HepG2 (cell line): ENCODE measurements around the gene GUK1. TPM values are rescaled to one million over a fixed set of nuclear protein-coding genes. Genes with fewer than 3 reads are reported as not detected.
A peak's percentile ranks its signal among the peaks of the same experiment; 100 is the strongest.

Experiments used
- AGO1 ChIP-seq: fragments of 200-400 bp; formaldehyde crosslinking; IDR thresholded peaks from 2 replicates; pipeline ENCODE4 v1.6.1; 2017; ENCODE audit warnings: mild to moderate bottlenecking, low read depth, low read length, moderate library complexity; ENCODE audit not compliant: poor library complexity, severe bottlenecking
- CBX2 ChIP-seq, 2 experiments: fragments of 200-600 bp in 1 of 2; sonication (generic); formaldehyde crosslinking in 1 of 2; IDR thresholded peaks; 2 replicates each; pipeline versions ENCODE4 v1.7.0 to v1.8.1; 2018 to 2022; ENCODE audit warnings: low read depth in 2 of 2, low read length in 1 of 2, mild to moderate bottlenecking in 1 of 2, missing genetic modification reagents in 1 of 2
- ELF3 ChIP-seq: IDR thresholded peaks from 2 replicates; pipeline ENCODE4 v1.6.1; 2016; ENCODE audit warnings: missing genetic modification reagents, missing compliant biosample characterization
- KDM2A ChIP-seq: sonication (generic); formaldehyde crosslinking; IDR thresholded peaks from 2 replicates; pipeline ENCODE4 v1.4.0; 2020; ENCODE audit warnings: low read depth, missing genetic modification reagents, borderline replicate concordance
- MEIS1 ChIP-seq: sonication (generic); formaldehyde crosslinking; IDR thresholded peaks from 2 replicates; pipeline ENCODE4 v1.9.0; 2021; ENCODE audit warnings: mild to moderate bottlenecking, missing genetic modification reagents, moderate library complexity, borderline replicate concordance
- RBM39 ChIP-seq: fragments of 200-400 bp; formaldehyde crosslinking; IDR thresholded peaks from one replicate; pipeline ENCODE4 v1.6.1; 2018; ENCODE audit warnings: antibody characterized with exemption, mild to moderate bottlenecking, low read depth, low read length; ENCODE audit not compliant: poor library complexity, severe bottlenecking
- SRSF4 ChIP-seq: fragments of 200-400 bp; formaldehyde crosslinking; IDR thresholded peaks from one replicate; pipeline ENCODE4 v1.6.1; 2018; ENCODE audit warnings: mild to moderate bottlenecking, low read depth, low read length, moderate library complexity; ENCODE audit not compliant: poor library complexity, severe bottlenecking
- SSRP1 ChIP-seq: IDR thresholded peaks from 2 replicates; pipeline ENCODE4 v1.6.1; 2016; ENCODE audit warnings: control low read depth
- TBX2 ChIP-seq: sonication (generic); formaldehyde crosslinking; IDR thresholded peaks from 2 replicates; pipeline ENCODE4 v1.5.0; 2020; ENCODE audit warnings: missing genetic modification reagents, mild to moderate bottlenecking, borderline replicate concordance
- ZBTB1 ChIP-seq: sonication (generic); formaldehyde crosslinking; IDR thresholded peaks from 2 replicates; pipeline ENCODE4 v1.4.0; 2020; ENCODE audit warnings: missing genetic modification reagents, borderline replicate concordance
- ZFP36L1 ChIP-seq: sonication (generic); formaldehyde crosslinking; IDR thresholded peaks from 2 replicates; pipeline ENCODE4 v1.8.0; 2022; ENCODE audit warnings: mild to moderate bottlenecking, missing genetic modification reagents, moderate library complexity
- ZKSCAN8 ChIP-seq: IDR thresholded peaks from 2 replicates; pipeline ENCODE4 v1.6.1; 2016; ENCODE audit warnings: borderline replicate concordance, missing genetic modification reagents, missing compliant biosample characterization
- ZNF12 ChIP-seq: sonication (generic); formaldehyde crosslinking; IDR thresholded peaks from 2 replicates; pipeline ENCODE4 v1.5.0; 2020; ENCODE audit warnings: missing genetic modification reagents
- ZNF124 ChIP-seq: sonication (generic); formaldehyde crosslinking; IDR thresholded peaks from 2 replicates; pipeline ENCODE4 v1.4.0; 2020; ENCODE audit warnings: missing genetic modification reagents
- ZNF234 ChIP-seq: sonication (generic); formaldehyde crosslinking; conservative IDR thresholded peaks from 2 replicates; pipeline ENCODE4 v1.5.1; 2020; ENCODE audit warnings: mild to moderate bottlenecking, missing genetic modification reagents
- ZNF441 ChIP-seq: sonication (generic); formaldehyde crosslinking; IDR thresholded peaks from 2 replicates; pipeline ENCODE4 v1.7.0; 2021; ENCODE audit warnings: missing genetic modification reagents, borderline replicate concordance
- ZNF674 ChIP-seq: sonication (generic); formaldehyde crosslinking; IDR thresholded peaks from 2 replicates; pipeline ENCODE4 v1.5.0; 2020; ENCODE audit warnings: low read depth, mild to moderate bottlenecking, missing genetic modification reagents
- ZNF678 ChIP-seq: sonication (generic); formaldehyde crosslinking; IDR thresholded peaks from 2 replicates; pipeline ENCODE4 v1.4.0; 2020; ENCODE audit warnings: mild to moderate bottlenecking, missing genetic modification reagents
- ZSCAN25 ChIP-seq: sonication (generic); formaldehyde crosslinking; IDR thresholded peaks from 2 replicates; pipeline ENCODE4 v1.8.0; 2022; ENCODE audit warnings: mild to moderate bottlenecking, missing genetic modification reagents
- polyA plus RNA-seq, 8 experiments: library from polyadenylated mRNA; depleted of rRNA in 3 of 8; stranded (reverse) in 7 of 8; unstranded in 1 of 8; fragments of >200 nt; fragmentation: Illumina TruSeq in 4 of 8; extraction: Trizol in 4 of 8; gene quantifications; 2 replicates each; pipeline versions ENCODE4 v1.2.1 to v1.2.3, GENCODE V29; 2011 to 2016; ENCODE audit warnings: low read depth in 4 of 8, missing spikeins in 1 of 8, mixed read lengths in 1 of 8; ENCODE audit not compliant: insufficient read depth in 1 of 8
- total RNA-seq, 5 experiments: library from RNA; depleted of rRNA; stranded (reverse); fragments of >200 nt; fragmentation: Illumina TruSeq; extraction: Trizol; gene quantifications; 2 replicates each; pipeline ENCODE4 v1.2.3, GENCODE V29; 2016; ENCODE audit warnings: low read depth in 1 of 5
- TF ChIP-seq, protein P1 (sequence below): sonication (generic); formaldehyde crosslinking; conservative IDR thresholded peaks from 2 replicates; pipeline ENCODE4 v1.8.1; 2023; ENCODE audit warnings: missing genetic modification reagents
- TF ChIP-seq, protein P2 (sequence below): IDR thresholded peaks from 2 replicates; pipeline ENCODE4 v1.6.1; 2012; ENCODE audit warnings: inconsistent platforms
- TF ChIP-seq, protein P3 (sequence below): sonication (generic); formaldehyde crosslinking; IDR thresholded peaks from 2 replicates; pipeline ENCODE4 v1.5.0; 2020; ENCODE audit warnings: missing genetic modification reagents, mild to moderate bottlenecking, borderline replicate concordance
- TF ChIP-seq, protein P4 (sequence below): sonication (generic); formaldehyde crosslinking; IDR thresholded peaks from 2 replicates; pipeline ENCODE4 v1.4.0; 2020; ENCODE audit warnings: missing genetic modification reagents
- TF ChIP-seq, protein P5 (sequence below): IDR thresholded peaks from 2 replicates; pipeline ENCODE4 v1.6.1; 2016; ENCODE audit warnings: control low read depth

Gene GUK1
- total and polyA plus RNA-seq, 2 of the 13 experiments (the other 11 are each of a cell fraction or from before 2014, with no cell fraction given), result 116 to 154 TPM

DNA sequence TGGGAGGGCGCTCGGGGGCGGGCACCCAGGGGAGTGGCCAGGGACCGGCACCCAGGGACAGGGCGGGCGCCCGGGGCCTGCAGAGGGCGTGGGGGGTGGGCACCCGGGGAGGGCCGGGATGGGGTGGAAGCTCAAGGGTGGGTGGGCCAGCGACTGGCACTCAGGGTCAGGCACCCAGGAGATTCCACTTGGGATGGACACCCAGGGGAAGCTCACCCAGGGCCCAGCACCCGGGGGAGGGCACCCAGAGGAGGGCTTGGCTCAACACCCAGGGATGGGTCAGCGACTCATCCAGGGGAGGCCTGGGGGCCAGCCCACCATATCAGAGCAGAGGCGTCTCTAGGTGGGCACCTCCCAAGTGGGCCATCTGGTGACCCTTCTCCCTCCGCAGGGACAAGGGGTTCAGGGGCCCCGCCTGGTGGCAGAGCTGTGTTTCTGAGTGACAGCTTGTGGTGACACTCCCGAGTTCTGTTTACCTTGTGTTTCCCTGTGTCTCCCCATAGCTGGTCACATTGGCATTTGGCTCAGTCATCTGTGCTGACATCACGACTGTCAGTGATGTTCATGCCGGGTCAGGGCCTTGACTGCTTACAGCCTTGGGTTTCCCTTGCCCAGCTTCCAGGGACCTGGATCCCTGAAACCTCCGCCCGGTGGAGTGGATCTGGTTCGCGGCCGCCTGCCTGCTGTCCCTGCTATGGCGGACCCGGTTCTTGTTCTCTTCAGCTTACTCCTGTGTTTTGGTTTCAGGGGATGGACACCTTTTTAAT is 26.3 kb downstream of the GUK1 start (continued):
- TF ChIP-seq AGO1 (no peak), SSRP1 (CRISPR knock-in tag) (no peak), ZNF124 (CRISPR knock-in tag) (0 out of 2 replicates have a peak, but pooled peaks have one; percentile 54), ZFP36L1 (CRISPR knock-in tag) (no peak), ZNF234 (CRISPR knock-in tag) (no peak), ZNF12 (CRISPR knock-in tag) (no peak), ELF3 (CRISPR knock-in tag) (no peak), ZNF441 (CRISPR knock-in tag) (peak; percentile 71; the same call in 1 of the 2 replicates), ZNF674 (CRISPR knock-in tag) (no peak), ZKSCAN8 (no peak), KDM2A (CRISPR knock-in tag) (peak; percentile 47; the same call in 1 of the 2 replicates), ZBTB1 (no peak), MEIS1 (CRISPR knock-in tag) (peak; percentile 85; the same call in 1 of the 2 replicates), ZNF678 (CRISPR knock-in tag) (no peak), SRSF4 (no peak), CBX2 (IDR thresholded peaks at IDR 0.05; ENCODE audit: low read depth, low read length) (no peak), CBX2 (CRISPR knock-in tag; IDR thresholded peaks at IDR 0.05; ENCODE audit: low read depth) (no peak), RBM39 (no peak), TBX2 (CRISPR knock-in tag) (peak; percentile 33; the same call in 1 of the 2 replicates), ZSCAN25 (CRISPR knock-in tag) (no peak)
- TF ChIP-seq, protein P1, sequence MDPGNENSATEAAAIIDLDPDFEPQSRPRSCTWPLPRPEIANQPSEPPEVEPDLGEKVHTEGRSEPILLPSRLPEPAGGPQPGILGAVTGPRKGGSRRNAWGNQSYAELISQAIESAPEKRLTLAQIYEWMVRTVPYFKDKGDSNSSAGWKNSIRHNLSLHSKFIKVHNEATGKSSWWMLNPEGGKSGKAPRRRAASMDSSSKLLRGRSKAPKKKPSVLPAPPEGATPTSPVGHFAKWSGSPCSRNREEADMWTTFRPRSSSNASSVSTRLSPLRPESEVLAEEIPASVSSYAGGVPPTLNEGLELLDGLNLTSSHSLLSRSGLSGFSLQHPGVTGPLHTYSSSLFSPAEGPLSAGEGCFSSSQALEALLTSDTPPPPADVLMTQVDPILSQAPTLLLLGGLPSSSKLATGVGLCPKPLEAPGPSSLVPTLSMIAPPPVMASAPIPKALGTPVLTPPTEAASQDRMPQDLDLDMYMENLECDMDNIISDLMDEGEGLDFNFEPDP (CRISPR knock-in tag), result no peak
- TF ChIP-seq, protein P2, sequence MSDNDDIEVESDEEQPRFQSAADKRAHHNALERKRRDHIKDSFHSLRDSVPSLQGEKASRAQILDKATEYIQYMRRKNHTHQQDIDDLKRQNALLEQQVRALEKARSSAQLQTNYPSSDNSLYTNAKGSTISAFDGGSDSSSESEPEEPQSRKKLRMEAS, result no peak
- TF ChIP-seq, protein P3, sequence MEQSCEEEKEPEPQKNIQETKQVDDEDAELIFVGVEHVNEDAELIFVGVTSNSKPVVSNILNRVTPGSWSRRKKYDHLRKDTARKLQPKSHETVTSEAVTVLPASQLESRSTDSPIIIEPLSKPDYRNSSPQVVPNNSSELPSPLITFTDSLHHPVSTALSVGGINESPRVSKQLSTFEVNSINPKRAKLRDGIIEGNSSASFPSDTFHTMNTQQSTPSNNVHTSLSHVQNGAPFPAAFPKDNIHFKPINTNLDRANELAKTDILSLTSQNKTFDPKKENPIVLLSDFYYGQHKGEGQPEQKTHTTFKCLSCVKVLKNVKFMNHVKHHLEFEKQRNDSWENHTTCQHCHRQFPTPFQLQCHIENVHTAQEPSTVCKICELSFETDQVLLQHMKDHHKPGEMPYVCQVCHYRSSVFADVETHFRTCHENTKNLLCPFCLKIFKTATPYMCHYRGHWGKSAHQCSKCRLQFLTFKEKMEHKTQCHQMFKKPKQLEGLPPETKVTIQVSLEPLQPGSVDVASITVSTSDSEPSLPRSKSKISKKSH, result no peak
- TF ChIP-seq, protein P4, sequence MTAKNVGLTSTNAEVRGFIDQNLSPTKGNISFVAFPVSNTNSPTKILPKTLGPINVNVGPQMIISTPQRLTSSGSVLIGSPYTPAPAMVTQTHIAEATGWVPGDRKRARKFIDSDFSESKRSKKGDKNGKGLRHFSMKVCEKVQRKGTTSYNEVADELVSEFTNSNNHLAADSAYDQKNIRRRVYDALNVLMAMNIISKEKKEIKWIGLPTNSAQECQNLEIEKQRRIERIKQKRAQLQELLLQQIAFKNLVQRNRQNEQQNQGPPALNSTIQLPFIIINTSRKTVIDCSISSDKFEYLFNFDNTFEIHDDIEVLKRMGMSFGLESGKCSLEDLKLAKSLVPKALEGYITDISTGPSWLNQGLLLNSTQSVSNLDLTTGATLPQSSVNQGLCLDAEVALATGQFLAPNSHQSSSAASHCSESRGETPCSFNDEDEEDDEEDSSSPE (CRISPR knock-in tag), result no peak
- TF ChIP-seq, protein P5, sequence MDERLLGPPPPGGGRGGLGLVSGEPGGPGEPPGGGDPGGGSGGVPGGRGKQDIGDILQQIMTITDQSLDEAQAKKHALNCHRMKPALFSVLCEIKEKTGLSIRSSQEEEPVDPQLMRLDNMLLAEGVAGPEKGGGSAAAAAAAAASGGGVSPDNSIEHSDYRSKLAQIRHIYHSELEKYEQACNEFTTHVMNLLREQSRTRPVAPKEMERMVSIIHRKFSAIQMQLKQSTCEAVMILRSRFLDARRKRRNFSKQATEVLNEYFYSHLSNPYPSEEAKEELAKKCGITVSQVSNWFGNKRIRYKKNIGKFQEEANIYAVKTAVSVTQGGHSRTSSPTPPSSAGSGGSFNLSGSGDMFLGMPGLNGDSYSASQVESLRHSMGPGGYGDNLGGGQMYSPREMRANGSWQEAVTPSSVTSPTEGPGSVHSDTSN, result peak; percentile 86
